ENCODE data around the gene CIAO1. TPM values are rescaled to one million over a fixed set of nuclear protein-coding genes. Genes with fewer than 3 reads are reported as not detected.

Gene CIAO1
- total and polyA plus RNA-seq, 2 of the 13 experiments (the other 11 are each of a cell fraction or from before 2014, with no cell fraction given), result 99.3 to 120 TPM

- TF ChIP-seq ZNF318 (CRISPR knock-in tag; IDR thresholded peaks at IDR 0.05) (no peak), NFIB (CRISPR knock-in tag; IDR thresholded peaks at IDR 0.05; ENCODE audit: borderline replicate concordance) (no peak), SCMH1 (CRISPR knock-in tag; IDR thresholded peaks at IDR 0.05; ENCODE audit: borderline replicate concordance) (no peak), PREB (CRISPR knock-in tag; IDR thresholded peaks at IDR 0.05) (no peak), SMAD1 (CRISPR knock-in tag; IDR thresholded peaks at IDR 0.05; ENCODE audit: borderline replicate concordance, low read depth) (no peak), HMG20A (CRISPR knock-in tag; IDR thresholded peaks at IDR 0.05; ENCODE audit: borderline replicate concordance) (no peak; the same call in 1 of the 2 replicates), ZBTB49 (CRISPR knock-in tag; IDR thresholded peaks at IDR 0.05; ENCODE audit: borderline replicate concordance) (no peak), ZNF710 (CRISPR knock-in tag; IDR thresholded peaks at IDR 0.05; ENCODE audit: borderline replicate concordance) (0 out of 2 replicates have a peak, but pooled peaks have one; percentile 29), ZNF879 (CRISPR knock-in tag; IDR thresholded peaks at IDR 0.05) (no peak), ZNF335 (CRISPR knock-in tag; IDR thresholded peaks at IDR 0.05) (peak; percentile 47; the same call in 1 of the 2 replicates), SMARCE1 (IDR thresholded peaks at IDR 0.05; ENCODE audit: borderline replicate concordance) (no peak), BATF2 (CRISPR knock-in tag; IDR thresholded peaks at IDR 0.05) (no peak)
These were observed 14.2 kb upstream of the CIAO1 start (continued) for GRCh38 chr2:96251721-96252292.

Data from HepG2 (cell line).